ENCODE data around the gene BAIAP2.
"Not testable (repeated sequence)": the region's sequence is repeated elsewhere in the genome, so short reads cannot be mapped to it uniquely, and the experiment has no call there.

The BAIAP2 gene

GRCh38 chr17:81000631-81001357 lies 34.2 kb upstream of the BAIAP2 start:
- in situ Hi-C loops (cut with HindIII; ENCODE audit: low sequenced_read_pairs), result no loop called here

GRCh38 chr17:81002013-81002384 lies 33.0 kb upstream of the BAIAP2 start:
- in situ Hi-C loops (cut with HindIII; ENCODE audit: low sequenced_read_pairs), result no loop called here

GRCh38 chr17:81002409-81003361 lies 32.3 kb upstream of the BAIAP2 start:
- in situ Hi-C loops (cut with HindIII; ENCODE audit: low sequenced_read_pairs), result no loop called here

GRCh38 chr17:81003711-81004475 lies 31.1 kb upstream of the BAIAP2 start:
- in situ Hi-C loops (cut with HindIII; ENCODE audit: low sequenced_read_pairs), result no loop called here

DNA sequence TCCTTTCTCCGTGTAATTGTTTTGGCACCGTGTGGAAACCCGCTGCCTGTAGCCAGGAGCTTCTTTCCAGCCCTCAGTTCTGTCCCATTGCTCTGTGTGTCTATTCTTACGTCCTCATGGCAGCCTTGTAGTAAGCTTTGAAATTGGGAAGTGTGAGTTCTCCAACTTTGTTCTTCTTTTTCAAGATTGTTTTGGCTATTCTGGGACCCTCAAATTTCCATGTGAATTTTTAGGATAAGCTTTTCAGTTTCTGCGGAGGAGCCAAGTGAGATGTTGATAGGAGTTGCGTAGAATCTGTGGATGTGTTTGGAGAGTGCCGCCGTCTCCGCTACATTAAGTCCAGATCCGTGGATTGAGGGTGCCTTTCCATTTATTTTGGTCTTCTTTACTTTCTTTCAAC lies 28.1 kb upstream of the BAIAP2 start:
- in situ Hi-C loops (cut with HindIII; ENCODE audit: low sequenced_read_pairs), result no loop called here

DNA sequence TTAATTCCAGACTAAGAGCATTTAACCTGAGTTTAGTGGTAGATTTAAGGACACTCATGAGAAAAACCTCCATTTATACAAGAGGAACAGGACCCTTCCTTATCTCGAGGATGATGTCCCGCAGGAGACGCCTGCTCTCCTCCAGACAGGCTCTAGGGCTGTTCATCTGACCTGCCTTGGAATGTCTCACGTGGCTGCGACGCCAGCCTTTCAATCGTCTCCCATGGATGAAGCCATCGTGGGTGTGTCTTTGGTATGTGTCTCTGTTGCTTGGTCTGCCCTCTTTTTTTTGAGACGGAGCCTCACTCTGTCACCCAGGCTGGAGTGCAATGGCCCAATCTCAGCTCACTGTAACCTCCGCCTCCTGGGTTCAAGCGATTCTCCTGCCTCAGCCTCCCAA lies 26.8 kb upstream of the BAIAP2 start:
- in situ Hi-C loops (cut with HindIII; ENCODE audit: low sequenced_read_pairs), result no loop called here

- in situ Hi-C loops (cut with HindIII; ENCODE audit: low sequenced_read_pairs), result no loop called here
Measured at GRCh38 chr17:81009136-81009535, 25.8 kb upstream of the BAIAP2 start.

- in situ Hi-C loops (cut with HindIII; ENCODE audit: low sequenced_read_pairs), result loop anchor here (5.0 kb wide), 1 partner anchor 76 kb away; no protein-coding TSS in a partner anchor
Measured at GRCh38 chr17:81010935-81011334, 24.0 kb upstream of the BAIAP2 start.

DNA sequence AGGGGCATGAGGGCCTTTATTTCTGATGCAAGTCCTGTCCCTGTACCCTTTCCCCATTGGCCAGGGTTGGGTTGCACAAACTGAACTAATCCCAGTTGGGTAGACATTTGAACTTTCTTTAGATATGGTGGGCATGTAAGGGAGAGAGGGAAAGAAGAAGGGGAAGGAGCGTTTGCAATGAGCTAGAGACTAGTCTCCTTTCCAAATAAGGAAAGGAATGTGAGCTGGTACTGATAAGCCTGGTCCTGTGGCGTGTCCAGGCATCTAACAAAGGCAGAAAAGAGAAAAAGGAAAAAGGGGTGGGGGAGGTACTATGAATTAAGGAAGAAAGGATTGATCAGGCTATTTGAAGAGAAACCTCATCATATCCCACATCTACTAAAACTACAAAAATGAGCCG lies 23.0 kb upstream of the BAIAP2 start:
- in situ Hi-C loops (cut with HindIII; ENCODE audit: low sequenced_read_pairs), result loop anchor here (5.0 kb wide), 1 partner anchor 75 kb away; no protein-coding TSS in a partner anchor

GRCh38 chr17:81012574-81013447 lies 22.1 kb upstream of the BAIAP2 start:
- in situ Hi-C loops (cut with HindIII; ENCODE audit: low sequenced_read_pairs), result loop anchor here (5.0 kb wide), 1 partner anchor 74 kb away; no protein-coding TSS in a partner anchor

DNA sequence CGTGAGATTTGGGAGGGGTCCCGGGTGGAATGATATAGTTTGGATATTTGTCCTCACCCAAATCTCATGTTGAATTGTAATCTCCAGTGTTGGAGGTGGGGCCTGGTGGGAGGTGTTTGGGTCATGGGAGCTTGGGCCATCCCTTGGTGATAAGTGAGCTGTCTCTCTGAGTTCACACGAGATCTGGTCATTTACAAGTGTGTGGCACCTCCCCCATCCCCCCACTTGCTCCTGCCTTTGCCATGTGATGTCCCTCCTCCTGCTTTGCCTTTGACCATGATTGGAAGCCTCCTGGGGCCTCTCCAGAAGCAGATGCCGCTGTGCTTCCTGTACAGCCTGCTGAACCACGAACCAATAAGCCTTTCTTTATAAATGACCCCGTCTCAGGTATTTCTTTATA lies 21.3 kb upstream of the BAIAP2 start:
- in situ Hi-C loops (cut with HindIII; ENCODE audit: low sequenced_read_pairs), result loop anchor here (5.0 kb wide), 1 partner anchor 74 kb away; no protein-coding TSS in a partner anchor

DNA sequence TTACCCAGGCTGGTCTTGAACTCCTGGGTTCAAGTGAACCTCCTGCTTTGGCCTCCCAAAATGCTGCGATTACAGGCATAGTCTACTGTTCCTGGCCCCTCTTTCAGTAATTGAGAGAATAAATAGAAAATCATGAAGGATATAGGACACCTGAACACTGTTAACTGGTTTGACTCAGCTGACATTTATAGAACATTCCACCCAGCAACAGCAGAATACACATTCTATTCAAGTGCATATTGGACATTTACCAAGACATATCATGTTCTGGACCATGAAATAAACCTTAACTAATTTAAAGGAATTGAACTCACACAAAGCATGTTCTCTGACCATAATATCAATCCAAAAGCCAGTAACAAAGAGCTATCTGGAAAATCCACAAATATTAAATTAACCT lies 19.8 kb upstream of the BAIAP2 start:
- in situ Hi-C loops (cut with HindIII; ENCODE audit: low sequenced_read_pairs), result no loop called here

GRCh38 chr17:81016575-81016974 lies 18.4 kb upstream of the BAIAP2 start:
- in situ Hi-C loops (cut with HindIII; ENCODE audit: low sequenced_read_pairs), result no loop called here

DNA sequence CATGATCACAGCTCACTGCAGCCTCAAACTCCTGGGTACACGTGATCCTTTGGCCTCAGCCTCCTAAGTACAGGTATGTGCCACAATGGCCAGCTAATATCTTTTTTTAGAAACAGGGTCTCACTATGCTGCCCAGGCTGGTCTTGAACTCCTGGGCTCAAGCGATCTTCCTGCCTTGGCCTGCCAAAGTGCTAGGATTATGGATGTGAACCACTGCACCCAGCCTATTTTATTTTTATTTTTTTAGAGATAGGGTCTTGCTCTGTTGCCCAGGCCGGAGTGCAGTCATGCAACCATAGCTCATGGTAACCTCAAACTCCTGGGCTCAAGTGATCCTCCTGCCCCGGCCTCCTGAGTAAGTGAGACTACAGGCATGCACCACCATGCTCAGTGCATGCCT lies 17.6 kb upstream of the BAIAP2 start:
- in situ Hi-C loops (cut with HindIII; ENCODE audit: low sequenced_read_pairs), result not testable (repeated sequence)

GRCh38 chr17:81018044-81018802 lies 16.7 kb upstream of the BAIAP2 start:
- in situ Hi-C loops (cut with HindIII; ENCODE audit: low sequenced_read_pairs), result no loop called here

GRCh38 chr17:81019563-81020442 lies 15.1 kb upstream of the BAIAP2 start:
- in situ Hi-C loops (cut with HindIII; ENCODE audit: low sequenced_read_pairs), result no loop called here

- in situ Hi-C loops (cut with HindIII; ENCODE audit: low sequenced_read_pairs), result no loop called here
Measured at GRCh38 chr17:81020443-81020766, 14.5 kb upstream of the BAIAP2 start.

DNA sequence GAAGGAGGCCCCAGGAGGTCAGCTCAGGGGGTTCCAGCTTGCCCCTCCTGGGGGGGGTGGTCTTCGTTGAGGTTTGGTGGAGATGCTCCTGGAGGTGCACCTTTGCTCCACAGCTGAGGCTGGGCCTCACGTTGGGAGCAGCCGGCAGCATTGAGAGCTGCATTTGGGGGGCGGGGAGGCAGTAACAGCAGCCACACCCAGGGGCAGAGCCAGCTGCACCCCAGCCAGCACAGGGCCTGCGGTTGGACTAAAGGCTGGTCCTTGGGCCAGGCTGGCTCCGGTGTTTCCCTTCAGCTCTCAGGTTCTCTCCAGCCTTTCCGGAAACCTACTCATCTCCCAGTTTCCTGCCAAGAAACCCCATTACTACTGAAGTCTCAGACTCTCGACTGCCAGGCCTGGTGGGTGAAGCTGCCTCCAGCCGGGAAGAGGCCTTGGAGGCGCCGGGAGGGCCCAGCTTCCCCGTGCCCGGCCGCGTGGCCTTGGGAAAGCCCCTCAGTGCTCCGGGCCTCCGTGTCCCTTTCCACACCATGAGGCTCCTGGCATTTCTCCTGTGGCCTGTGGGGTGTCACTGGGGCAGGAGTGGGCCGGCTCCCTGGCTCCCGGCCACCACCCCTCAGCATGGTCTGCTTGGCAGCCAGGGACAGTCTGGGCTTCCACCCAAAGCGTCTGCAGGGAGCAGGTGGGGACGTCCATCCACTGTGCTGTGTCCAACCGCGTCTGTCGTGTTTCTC lies 14.0 kb upstream of the BAIAP2 start:
- in situ Hi-C loops (cut with HindIII; ENCODE audit: low sequenced_read_pairs), result no loop called here

Data from endothelial cell of hepatic sinusoid (primary cell).